Stomach (tissue), 9 donors: Measurements from ENCODE around the gene ARMH1. TPM values are rescaled to one million over a fixed set of nuclear protein-coding genes. Genes with fewer than 3 reads are reported as not detected.
A peak's percentile ranks its signal among the peaks of the same experiment; 100 is the strongest.

Experiments
- DNase-seq, 2 donors: peaks; one replicate each; pipeline versions ENCODE4 v3.0.0 to v3.0.0-alpha.2; 2013 to 2019
- H3K27ac ChIP-seq, 5 donors: fragments of 200-600 bp in 4 of 5; sonication (generic) in 4 of 5; one replicate each; pipeline ENCODE4 v1.5.1; 2013 to 2019; ENCODE audit warnings: mild to moderate bottlenecking in 1 of 5, moderate library complexity in 1 of 5
- H3K27me3 ChIP-seq, 3 donors: fragments of 200-600 bp; sonication (generic); one replicate each; pipeline ENCODE4 v1.5.1; 2017 to 2019; ENCODE audit warnings: mixed run types in 1 of 3
- H3K36me3 ChIP-seq, 4 donors: fragments of 200-600 bp; sonication (generic); 1 replicate in 3 of 4; 2 replicates in 1 of 4; pipeline ENCODE4 v1.5.1; 2016 to 2019
- H3K4me1 ChIP-seq, 4 donors: fragments of 200-600 bp; sonication (generic); one replicate each; pipeline ENCODE4 v1.5.1; 2016 to 2019
- H3K4me3 ChIP-seq, 4 donors: fragments of 200-600 bp; sonication (generic) in 3 of 4; one replicate each; pipeline ENCODE4 v1.5.1; 2016 to 2019; ENCODE audit warnings: mild to moderate bottlenecking in 1 of 4
- H3K9me3 ChIP-seq, 4 donors: fragments of 200-600 bp; sonication (generic); one replicate each; pipeline ENCODE4 v1.5.1; 2016 to 2019
- EP300 ChIP-seq: sonication (generic); formaldehyde crosslinking; IDR thresholded peaks from one replicate; pipeline ENCODE4 v1.6.1; 2017; ENCODE audit warnings: antibody characterized with exemption
- POLR2A ChIP-seq, 4 donors: fragments of 450-650 bp; IDR thresholded peaks; one replicate each; pipeline ENCODE4 v1.6.1; 2016; ENCODE audit warnings: antibody characterized with exemption in 4 of 4, control low read depth in 2 of 4, mild to moderate bottlenecking in 1 of 4, moderate library complexity in 1 of 4
- POLR2AphosphoS5 ChIP-seq, 3 donors: sonication (generic); formaldehyde crosslinking; IDR thresholded peaks; one replicate each; pipeline ENCODE4 v1.6.1; 2016; ENCODE audit warnings: antibody characterized with exemption in 3 of 3
- whole genome bisulfite sequencing, 5 donors: extraction: QIAGEN DNeasy Blood & Tissue Kit in 3 of 5; methylation state at CpG; one replicate each; pipeline versions ENCODE4 v1.1.5 to v1.1.7; 2013 to 2018; 5-methylcytosine and 5-hydroxymethylcytosine counted together
- intact Hi-C: fragments of 100-400 bp; cut with DNase I; formaldehyde crosslinking; loops from one replicate; pipeline ENCODE4 v1.15.1; 2023; ENCODE audit warnings: low total_unique reads
- polyA plus RNA-seq, 3 donors: library from polyadenylated mRNA; stranded (reverse); fragments of 200-250 nt; gene quantifications; one replicate each; pipeline ENCODE4 v1.2.3, GENCODE V29; 2013
- total RNA-seq, 5 donors: library from RNA; depleted of rRNA; stranded (reverse); fragments of >200 nt; gene quantifications; one replicate each; pipeline versions ENCODE4 v1.1.0 to v1.2.3, GENCODE V29; 2014 to 2016
- TF ChIP-seq, protein P1 (sequence below), 7 experiments: fragments of 450-650 bp in 4 of 7; fragments of 200-600 bp in 3 of 7; sonication (generic) in 3 of 7; IDR thresholded peaks; one replicate each; pipeline ENCODE4 v1.5.1; 2016 to 2019; ENCODE audit warnings: antibody characterized with exemption in 7 of 7, control low read depth in 2 of 7, mild to moderate bottlenecking in 1 of 7
- donor health status: healthy with polysubstance abuse.
- donor health status: Bipolar disorder and iron deficiency.
- donor health status: healthy.

ARMH1 gene
- total and polyA plus RNA-seq, 8 donors: 3.3 to 8.6 (median 4.4) TPM; not detected in 3

DNA sequence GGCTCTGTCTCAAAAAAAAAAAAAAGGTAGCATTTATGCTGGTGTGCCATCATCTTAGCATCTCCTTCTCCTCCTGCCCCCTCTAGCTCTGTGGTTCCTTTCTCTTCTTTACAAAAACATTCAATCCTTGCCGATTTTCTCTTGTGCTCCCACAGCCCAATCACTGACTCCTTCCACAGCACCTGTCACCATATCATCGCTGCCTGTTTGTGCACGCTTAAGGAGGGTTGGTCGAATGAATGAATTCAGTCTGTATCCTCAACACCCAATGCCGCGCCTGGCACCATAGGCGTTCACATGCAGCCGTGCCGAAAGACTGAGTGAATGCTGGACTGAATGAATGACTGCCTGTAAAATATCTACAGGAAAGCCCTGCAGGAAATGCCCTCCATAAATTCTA, 48.5 kb downstream of the ARMH1 start:
- Histone ChIP-seq H3K4me1 (peaks cover 0 to 14% (median 0%) of the 10 kb centered on the region in 4 donors), H3K4me3 (no peak overlapping the region), H3K27me3 (peaks cover 0 to 13% (median 0%) of the 10 kb centered on the region in 3 donors), H3K36me3 (no peaks in the 10 kb centered on the region), H3K9me3 (no peaks in the 10 kb centered on the region), H3K27ac (peak overlapping the region in 1 of 5 donors; percentile 7)
- TF ChIP-seq POLR2A (IDR thresholded peaks at IDR 0.05) (no peak), POLR2AphosphoS5 (IDR thresholded peaks at IDR 0.05) (no peak), EP300 (no peak)
- intact Hi-C loops: no loop called here
- 72 to 87% (median 79%) methylated on average over 9 of the region's 9 CpGs for WGBS, 5 donors
- DNase-seq: no peak

DNA sequence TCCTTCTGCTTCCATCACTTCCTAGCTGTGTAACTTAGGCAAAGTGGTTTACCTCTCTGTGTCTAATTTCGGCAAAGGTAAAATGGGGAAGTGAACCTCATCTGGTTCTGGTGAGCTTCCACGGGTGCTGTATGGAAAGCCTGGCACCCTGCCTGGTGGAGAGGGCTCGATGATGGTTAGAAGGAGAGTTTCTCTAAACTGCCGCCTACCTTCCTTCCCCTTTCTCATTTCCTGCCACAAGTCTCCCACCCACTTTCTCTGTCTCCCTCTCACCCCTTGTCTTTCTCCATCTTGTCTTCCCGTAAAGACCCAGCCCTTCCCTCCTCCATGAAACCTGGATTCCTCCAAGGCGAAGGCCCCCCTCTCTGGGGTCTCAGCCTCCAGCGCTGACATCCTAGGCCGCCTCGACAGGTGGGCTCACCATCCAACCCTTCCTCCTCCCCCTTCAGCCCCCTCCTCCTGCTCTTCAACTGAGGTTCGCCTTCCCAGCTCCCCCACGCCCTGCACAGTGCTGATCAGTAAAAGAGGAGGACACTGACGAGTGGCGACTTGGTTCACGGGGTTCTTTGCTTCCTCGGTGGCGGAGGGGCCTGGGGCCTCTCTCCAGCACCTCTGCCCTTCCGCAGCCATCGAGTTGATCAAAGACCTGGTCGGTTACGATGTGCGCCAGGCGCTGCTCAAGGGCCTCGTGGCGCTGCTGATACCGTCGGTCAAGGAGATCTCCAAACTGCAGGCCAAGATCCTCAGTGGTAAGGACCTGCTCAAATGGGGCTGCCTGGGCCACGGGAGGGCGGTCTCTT, 49.2 kb downstream of the ARMH1 start:
- DNase-seq: no peak
- intact Hi-C loops: no loop called here
- TF ChIP-seq POLR2A (IDR thresholded peaks at IDR 0.05) (no peak), POLR2AphosphoS5 (IDR thresholded peaks at IDR 0.05) (no peak), EP300 (no peak)
- TF ChIP-seq, protein P1, sequence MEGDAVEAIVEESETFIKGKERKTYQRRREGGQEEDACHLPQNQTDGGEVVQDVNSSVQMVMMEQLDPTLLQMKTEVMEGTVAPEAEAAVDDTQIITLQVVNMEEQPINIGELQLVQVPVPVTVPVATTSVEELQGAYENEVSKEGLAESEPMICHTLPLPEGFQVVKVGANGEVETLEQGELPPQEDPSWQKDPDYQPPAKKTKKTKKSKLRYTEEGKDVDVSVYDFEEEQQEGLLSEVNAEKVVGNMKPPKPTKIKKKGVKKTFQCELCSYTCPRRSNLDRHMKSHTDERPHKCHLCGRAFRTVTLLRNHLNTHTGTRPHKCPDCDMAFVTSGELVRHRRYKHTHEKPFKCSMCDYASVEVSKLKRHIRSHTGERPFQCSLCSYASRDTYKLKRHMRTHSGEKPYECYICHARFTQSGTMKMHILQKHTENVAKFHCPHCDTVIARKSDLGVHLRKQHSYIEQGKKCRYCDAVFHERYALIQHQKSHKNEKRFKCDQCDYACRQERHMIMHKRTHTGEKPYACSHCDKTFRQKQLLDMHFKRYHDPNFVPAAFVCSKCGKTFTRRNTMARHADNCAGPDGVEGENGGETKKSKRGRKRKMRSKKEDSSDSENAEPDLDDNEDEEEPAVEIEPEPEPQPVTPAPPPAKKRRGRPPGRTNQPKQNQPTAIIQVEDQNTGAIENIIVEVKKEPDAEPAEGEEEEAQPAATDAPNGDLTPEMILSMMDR (IDR thresholded peaks at IDR 0.05): no peak
- 77 to 88% (median 79%) methylated on average over 25 to 28 of the region's 28 CpGs for WGBS, 5 donors
- Histone ChIP-seq H3K4me3 (no peak overlapping the region), H3K4me1 (peaks cover 0 to 13% (median 0%) of the 10 kb centered on the region in 4 donors), H3K27ac (peak overlapping the region in 2 of 5 donors; percentile 7), H3K9me3 (no peaks in the 10 kb centered on the region), H3K36me3 (no peaks in the 10 kb centered on the region), H3K27me3 (peaks cover 0 to 13% (median 0%) of the 10 kb centered on the region in 3 donors)

DNA sequence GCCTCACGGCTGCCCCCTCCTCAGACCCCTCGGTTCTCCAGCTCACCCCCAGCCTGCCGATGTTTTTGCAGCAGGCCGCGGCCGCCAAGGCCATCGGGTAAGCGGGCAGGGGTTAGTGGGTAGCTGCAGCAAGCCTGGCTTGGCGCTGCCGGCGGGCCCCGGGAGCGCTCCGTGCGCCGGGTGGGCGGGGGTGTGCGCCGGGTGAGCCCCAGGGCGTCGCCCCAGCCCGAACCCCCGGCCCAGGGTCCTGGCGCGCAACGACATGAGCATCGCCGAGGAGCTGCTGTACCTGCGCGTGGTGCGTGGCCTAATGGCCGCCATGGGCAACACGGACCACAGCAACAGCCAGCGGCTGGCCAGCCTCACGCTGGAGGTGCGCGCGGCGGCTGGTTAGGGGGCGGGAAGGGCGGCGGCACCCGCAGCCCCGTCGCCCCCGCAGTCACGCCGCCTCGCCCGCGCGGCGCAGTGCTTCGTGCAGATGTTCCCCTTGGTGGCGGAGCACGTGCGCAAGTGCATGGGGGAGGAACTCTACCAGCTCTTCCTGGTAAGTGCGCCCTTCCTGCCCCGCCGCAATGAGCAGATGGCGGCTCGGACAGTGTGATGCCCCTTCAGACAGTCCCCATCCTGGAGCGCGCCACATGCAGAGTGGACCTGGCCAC, 49.9 kb downstream of the ARMH1 start:
- Histone ChIP-seq H3K27ac (no peak overlapping the region), H3K36me3 (no peaks in the 10 kb centered on the region), H3K4me3 (no peak overlapping the region), H3K9me3 (no peaks in the 10 kb centered on the region), H3K4me1 (peaks cover 0 to 17% (median 5%) of the 10 kb centered on the region in 4 donors), H3K27me3 (peaks cover 0 to 13% (median 0%) of the 10 kb centered on the region in 3 donors)
- WGBS, 5 donors: 78 to 90% (median 80%) methylated on average over 23 to 64 of the region's 64 CpGs
- no peak for TF ChIP-seq POLR2A (IDR thresholded peaks at IDR 0.05)
- TF ChIP-seq EP300: no peak
- TF ChIP-seq POLR2AphosphoS5 (IDR thresholded peaks at IDR 0.05): no peak
- TF ChIP-seq, protein P1 (IDR thresholded peaks at IDR 0.05): no peak
- intact Hi-C loops: no loop called here
- no peak for DNase-seq

DNA sequence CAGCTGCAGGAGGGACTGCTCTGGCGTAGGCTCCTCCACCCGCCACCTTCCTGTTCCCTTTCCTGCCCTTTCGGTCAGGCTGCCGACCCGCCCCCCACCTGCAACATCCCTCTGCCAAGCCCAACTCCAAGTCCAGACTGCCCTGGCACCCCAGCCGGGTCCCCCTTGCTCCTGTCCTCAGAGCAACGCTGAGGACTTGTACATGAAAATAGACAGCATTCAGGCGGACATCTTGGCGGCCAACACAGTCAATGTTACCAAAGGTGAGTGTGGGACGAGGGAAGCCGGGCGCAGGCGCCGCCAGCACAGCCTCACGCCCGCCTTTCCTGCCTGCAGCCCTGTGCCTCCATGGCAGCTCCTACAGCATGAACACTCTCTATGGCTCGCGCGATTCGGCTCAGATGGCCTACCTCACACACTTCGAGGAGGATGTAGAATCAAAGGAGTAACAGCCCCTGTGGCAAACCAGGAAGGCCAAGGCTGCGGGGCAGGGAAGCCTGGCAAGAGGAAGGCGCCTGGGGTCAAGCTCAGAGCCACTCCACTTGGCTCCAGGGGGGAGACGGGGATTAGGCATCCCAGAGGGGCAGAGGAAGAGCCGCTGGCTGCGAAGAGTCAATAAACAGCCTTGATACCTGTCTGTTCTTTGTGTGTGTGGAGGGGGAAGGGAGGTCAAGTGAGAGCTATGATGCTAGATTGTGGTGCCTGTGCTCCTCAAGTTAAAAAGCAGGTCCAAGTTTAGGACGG, 50.6 kb downstream of the ARMH1 start:
- WGBS, 5 donors: 78 to 85% (median 82%) methylated on average over 16 to 27 of the region's 27 CpGs
- TF ChIP-seq EP300 (no peak), POLR2AphosphoS5 (IDR thresholded peaks at IDR 0.05) (no peak), POLR2A (IDR thresholded peaks at IDR 0.05) (no peak)
- TF ChIP-seq, protein P1 (IDR thresholded peaks at IDR 0.05): no peak
- Histone ChIP-seq H3K4me3 (no peak overlapping the region), H3K27ac (no peak overlapping the region), H3K36me3 (no peaks in the 10 kb centered on the region), H3K9me3 (no peaks in the 10 kb centered on the region), H3K27me3 (peaks cover 0 to 13% (median 0%) of the 10 kb centered on the region in 3 donors), H3K4me1 (peaks cover 3 to 24% (median 12%) of the 10 kb centered on the region in 4 donors)
- intact Hi-C loops: no loop called here
- DNase-seq: no peak
